HG02981 (cell line): ENCODE data around the gene SCARF1.

Experiments
- ATAC-seq: cut with Tn5 transposase; IDR thresholded peaks from one replicate; pipeline ENCODE4 v1.9.1; 2021; ENCODE audit warnings: mild to moderate bottlenecking, moderate library complexity; ENCODE audit not compliant: unreplicated experiment

Gene SCARF1

DNA sequence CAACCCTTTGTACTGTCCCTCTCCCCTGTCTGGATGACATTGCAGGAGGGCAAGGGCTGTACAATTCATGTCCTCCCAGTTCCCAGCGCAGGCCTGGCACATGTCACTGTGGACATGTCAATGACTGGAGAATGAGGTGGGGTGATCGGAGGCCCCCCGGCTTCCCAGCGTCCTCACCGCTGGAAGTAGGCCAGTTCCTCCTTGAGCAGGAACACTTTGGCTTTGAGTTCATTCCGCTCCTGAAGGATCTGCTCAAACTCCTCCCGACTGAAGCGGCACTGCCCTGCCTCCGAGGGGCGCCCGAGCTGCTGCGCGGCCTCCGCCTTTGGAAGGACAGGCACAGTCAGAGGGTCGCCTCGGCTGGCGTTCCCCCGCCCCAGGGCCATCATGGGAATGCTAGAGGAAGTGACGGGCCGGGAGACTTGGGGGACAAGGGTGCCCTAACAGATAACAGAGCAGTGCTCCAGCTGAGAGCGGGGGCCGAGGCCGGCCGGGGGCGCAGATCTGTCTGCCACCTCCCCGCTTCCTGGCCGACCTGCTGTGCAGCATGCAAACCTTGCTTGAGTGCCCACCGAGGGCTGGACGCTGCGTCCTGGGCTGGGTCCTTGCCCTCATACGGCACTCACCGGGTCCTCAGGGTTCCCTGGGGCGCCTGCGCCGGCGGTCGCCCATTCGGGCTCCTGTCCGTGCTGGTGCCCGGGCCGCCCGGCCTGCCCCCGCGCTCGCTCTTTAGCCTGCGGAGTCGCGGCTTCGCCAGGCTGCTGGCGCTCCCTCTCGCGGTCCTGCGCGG lies 2.8 kb upstream of the SCARF1 start:
- ATAC-seq, result peak; percentile 46

DNA sequence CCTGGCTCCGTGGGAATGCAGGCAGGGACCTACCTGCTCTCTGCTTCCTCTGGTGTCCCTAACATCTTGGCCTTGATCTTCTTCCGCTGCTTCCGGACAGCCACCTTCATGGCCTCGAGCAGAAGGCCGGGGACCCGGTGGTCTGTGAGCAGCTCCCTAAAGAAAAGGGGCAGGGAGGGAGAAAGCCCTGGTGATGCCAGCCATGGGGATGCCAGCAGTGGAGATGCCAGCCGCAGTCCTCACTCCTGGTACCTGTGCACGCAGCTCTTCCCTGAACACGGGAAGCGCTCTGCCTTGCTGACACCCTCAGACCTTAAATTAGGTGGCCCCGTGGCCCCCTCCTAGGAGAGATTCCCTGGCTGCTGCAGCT lies 2.3 kb upstream of the SCARF1 start:
- no peak for ATAC-seq

DNA sequence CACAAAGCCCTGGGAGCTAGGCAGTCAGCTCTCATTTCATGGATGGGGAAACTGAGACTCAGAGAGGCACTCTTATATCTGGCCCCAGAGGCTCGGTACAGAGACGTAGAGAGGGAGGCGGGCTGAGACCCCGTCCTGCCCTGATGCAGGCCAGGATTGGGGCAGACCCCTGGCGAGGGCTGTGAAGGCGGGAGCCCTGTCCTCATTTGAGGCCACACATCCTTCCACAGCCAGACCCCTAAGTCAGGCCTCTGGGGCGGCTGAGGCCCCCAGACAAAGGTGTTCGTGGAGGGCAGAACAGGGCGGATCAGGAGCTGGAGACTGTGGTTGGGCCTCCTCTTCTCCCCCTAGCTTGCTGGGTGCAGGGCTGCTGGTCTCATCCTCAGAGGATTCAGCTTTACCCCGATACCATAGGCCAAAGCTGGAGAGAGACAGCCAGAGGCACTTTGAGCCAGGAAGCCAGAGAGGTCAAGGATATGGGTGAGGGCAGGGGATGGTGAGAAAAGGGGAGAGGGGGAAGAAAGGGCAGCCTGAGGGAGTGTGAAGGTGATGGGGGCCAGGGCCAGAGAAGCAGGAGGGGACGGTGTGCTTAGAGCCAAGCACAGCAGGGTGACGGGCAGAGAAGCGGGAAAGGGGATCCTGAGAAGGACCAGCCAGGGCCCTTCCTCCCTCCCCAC lies 805 bp upstream of the SCARF1 start:
- ATAC-seq, result no peak

DNA sequence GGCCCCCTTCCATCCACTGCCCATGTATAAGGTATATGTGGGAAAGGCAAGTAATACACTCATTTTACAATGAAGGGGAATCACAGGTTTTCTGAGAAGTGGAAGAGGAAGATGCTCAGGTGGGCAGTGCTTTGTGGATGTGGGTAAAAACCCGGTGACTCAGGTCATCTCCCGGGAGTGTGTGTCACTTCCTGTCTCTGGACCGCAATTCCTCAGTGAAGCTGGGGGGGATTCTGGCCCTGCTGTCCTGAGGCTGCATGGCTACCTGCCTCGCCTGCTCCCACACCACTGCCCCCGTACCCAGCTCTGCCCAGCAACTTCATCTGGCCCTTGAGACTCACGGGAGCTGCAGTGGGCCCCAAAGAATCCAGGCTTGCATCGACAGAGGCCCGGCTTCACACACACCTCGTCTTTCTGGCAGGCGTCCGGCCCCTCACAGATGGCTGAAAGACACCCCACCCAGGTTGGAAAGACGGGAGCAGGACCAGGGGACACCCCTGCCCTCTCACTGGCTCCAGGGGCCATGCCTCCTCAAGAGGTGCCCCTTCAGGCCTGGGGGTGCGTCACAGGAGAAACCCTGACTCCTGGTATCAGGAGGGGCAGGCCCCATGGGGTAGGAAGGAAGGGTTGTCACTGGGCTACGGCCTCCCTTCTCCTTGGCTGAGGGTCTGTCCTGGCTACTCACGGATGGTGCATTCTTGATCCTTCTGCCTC lies 882 bp downstream of the SCARF1 start:
- ATAC-seq, result no peak

DNA sequence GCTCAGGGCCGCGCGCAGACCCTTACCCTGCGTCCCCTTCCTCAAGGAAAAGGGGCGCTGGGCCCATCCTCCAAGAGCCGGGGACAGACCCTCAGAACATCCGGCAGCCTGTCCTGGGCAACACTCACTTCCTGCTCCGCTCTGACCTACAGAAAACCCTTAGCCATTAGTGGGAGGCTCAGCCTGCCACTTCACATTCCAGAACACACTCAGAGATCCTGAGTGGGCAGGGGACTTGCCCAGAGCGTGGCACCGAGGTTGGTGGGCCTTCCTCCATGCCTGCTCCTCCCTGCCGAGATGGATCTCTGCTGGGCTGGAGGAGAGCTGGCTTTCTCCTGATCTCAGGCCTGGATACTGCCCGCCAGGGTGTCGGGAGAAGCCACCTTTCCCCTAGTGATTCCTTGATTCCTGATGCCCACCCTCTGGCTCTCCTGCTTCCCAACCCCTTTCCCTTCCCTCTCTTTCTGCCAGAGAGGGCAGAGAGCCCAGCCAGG lies 1.5 kb downstream of the SCARF1 start:
- no peak for ATAC-seq

DNA sequence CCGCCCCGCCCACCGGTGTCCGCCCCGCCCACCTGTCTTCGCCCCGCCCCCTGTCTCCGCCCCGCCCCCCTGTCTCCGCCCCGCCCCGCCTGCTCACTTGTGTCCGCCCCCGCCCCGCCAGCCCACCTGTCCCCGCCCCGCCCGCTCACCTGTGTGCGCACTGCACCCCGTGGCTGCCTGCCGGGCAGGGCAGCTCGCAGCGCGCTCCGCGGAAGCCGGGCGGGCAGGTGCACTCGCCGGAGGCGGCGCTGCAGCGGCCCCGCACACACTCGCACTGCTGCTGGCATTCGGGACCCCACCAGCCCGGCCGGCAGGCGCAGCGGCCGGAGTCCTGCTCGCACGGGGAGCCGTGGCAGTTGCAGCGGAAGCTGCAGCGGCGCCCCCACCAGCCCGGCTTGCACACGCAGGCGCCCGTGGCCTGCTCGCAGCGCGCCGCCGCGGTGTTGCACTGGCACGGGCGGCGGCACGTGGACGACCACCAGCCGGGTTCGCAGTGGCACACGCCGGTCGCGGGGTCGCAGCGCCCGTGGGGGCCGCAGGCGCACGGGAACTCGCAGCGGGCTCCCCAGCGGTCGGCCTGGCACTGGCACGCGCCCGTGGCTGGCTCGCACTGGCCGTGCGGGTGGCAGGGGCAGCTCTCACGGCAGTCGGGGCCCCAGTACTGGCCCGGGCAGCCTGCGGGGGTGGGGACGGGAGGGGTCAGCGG lies 2.1 kb downstream of the SCARF1 start:
- ATAC-seq, result no peak

DNA sequence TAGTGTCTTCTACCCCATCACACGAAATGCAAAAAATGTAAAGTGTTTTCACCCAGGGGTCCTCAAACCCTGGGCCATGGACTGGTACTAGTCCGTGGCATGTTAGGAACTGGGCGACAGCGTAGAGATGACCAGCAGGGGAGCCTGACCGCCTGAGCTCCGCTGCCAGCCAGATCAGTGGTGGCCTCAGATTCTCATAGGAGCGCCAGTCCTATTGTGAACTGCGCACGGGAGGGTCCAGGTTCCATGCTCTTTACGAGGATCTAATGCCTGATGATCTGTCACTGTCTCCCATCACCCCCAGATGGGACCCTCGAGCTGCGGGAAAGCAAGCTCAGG lies 4.5 kb downstream of the SCARF1 start:
- no peak for ATAC-seq

DNA sequence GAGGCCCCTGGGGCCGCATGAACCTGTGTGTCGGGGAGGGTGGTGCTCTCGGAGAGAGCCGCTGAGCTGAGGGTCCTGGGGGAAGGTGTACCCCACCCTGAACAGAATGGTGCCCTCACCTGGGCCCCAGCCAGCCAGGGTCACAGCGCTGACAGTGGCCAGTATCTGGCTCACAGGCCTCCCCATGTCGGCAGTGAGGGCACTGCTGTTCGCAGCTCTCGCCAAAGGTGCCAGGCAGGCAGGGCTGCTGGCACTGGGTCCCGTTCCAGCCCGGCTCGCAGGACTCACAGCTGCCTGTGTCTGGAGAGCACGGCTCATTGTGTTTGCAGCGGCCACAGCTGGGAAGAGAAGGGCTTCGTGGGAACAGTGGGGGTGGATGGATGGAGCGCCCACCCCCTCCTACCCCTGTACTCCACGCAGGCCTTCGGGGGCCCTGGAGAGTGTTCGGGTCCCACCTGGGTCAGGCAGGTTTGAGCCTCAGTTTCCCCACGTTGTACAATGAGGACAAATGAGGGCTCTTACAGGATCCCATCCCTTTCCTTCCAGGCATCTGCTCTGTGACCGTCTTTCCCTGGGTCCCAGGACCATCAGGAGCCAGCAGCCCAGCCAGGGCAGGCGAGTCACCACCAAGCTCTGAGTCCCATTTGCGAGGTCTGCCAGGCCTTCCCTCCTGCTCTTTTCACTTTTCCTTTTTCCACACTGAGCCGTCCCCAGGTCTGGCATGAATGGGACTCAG lies 5.0 kb downstream of the SCARF1 start:
- ATAC-seq, result no peak

DNA sequence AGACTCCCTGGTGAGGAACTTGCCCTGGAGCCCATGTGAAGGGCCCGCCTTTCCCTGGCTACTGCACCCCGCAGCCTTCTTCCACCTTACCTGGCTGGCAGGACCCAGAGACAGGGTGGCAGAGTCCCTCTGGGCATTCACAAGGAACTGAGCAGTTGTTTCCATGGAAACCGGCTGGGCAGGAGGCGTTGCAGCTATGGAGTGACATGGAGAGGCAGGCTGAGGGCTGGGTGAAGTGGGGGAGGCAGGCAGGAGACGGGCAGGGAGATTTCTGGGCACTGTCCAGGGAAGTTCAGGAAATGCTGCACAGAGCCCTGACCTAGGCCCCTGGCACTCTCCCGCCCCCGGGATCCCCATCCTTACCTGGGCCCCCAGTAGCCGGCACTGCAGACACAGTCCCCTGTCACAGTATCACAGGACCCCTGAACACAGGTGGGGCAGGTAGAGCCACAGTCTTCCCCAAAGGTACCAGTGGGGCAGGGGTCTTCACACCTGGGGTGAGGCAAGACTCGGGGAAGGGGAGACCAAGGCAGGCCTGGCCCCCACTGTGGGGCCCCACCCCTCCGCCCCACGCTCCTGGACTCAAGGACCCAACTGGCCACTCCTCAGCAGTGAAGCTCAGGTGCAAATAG lies 5.9 kb downstream of the SCARF1 start:
- no peak for ATAC-seq

DNA sequence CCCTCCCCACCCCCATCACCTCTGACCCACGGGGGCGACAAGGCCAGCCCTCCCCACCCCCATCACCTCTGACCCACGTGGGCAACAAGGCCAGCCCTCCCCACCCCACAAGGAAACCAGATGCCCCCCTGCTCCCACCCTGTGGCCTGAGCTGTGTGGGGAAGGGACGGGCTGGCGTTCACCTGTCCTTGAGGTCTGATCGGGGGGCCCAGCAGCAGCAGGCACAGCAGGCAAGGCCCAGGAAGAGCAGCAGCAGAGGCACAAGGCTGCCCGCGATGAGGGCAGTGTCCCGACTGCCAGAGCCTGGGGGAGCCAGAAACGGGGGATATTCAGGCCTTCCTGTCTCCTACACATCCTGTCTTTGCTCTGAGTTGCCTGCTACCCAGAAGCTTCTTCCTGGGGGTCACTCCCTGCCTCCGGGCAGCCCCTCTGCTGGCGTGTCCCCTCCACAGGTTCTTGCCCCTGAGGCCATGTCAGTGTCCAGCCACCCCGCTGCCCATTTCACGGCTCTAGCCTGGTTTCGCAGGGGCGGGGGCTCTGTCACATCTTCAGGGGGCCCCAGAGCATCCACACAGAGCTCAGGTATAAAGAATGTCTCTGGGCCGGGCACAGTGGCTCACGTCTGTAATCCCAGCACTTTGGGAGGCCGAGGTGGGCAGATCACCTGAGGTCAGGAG lies 6.8 kb downstream of the SCARF1 start:
- no peak for ATAC-seq

DNA sequence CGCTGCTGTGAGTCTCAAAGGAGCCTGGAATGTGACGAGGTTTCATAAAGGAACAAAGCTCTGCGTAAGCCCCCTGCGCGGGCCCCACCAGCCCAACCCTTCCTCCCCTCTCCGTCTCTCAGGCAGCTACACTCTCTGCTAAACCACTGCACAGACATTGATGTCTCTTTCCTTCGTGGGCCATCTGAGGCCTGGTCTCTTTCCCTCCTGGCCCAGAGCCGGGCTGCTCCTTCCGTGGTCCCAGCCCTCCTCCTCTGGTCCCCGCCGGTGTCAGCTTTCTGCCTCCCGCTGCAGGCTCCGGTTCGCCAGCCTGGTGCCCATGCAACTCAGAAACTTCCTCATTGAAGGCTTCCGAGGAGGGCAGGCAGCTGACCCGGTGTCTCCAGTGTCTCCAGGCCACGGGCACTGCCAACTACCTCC lies 7.4 kb downstream of the SCARF1 start:
- no peak for ATAC-seq

DNA sequence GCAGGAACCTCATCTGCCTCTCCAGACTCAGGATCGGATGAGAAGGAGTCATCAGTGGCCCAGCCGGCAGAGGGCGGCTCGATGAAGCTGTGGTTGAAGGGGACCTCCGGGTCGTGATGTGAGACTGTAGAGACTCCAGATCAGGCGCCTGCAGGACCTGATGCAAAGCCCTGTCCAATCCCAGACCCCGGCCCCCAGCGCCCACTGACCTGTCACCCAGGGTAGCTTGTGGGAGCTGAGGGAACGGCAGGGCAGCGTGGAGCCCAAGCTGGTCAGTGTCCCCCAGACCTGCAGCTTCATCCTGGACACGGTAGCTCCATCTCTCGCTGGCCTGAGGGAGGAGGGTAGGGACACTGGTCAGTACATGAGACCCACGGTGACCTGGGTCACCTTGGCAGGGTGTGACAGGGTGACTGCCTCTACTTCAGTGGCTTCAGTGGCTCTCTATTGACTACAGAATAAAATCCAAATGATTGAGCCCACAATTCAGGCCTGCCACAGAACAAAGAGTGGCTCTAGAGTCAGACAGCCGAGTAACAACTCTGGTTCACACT lies 8.7 kb downstream of the SCARF1 start:
- ATAC-seq, result no peak

DNA sequence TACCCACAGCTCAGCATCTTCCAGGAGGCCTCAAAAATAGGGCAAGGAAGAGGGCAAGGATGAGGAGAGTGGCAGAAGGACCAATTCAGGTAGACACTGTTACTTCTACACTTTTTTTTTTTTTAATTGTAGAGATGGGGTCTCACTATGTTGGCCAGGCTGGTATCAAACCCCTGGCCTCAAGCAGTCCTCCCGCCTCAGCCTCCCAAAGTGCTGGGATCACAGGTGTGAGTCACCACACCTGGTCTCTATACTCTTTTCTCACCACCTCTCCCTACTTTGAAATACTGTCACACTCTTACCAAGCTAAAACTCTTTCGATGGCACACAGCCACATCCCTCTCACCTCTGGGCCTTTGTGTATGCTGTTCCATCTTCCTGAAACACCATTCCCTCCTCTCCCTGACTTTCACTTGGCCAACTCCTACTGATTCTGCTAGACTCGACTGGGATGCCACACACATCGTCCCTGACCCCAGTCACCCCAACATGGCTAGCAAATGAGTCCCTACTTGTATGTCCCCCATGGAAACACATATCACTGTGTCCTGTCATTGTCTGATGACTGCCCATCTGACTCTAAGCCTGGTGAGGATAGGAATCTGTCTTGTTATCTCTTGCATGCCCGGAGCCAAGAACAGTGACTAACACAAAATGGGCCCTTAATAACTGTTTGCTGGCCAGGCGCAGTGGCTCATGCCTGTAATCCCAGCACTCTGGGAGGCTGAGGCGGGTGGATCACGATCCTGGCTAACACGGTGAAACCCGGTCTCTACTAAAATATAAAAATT lies 9.7 kb downstream of the SCARF1 start:
- no peak for ATAC-seq

DNA sequence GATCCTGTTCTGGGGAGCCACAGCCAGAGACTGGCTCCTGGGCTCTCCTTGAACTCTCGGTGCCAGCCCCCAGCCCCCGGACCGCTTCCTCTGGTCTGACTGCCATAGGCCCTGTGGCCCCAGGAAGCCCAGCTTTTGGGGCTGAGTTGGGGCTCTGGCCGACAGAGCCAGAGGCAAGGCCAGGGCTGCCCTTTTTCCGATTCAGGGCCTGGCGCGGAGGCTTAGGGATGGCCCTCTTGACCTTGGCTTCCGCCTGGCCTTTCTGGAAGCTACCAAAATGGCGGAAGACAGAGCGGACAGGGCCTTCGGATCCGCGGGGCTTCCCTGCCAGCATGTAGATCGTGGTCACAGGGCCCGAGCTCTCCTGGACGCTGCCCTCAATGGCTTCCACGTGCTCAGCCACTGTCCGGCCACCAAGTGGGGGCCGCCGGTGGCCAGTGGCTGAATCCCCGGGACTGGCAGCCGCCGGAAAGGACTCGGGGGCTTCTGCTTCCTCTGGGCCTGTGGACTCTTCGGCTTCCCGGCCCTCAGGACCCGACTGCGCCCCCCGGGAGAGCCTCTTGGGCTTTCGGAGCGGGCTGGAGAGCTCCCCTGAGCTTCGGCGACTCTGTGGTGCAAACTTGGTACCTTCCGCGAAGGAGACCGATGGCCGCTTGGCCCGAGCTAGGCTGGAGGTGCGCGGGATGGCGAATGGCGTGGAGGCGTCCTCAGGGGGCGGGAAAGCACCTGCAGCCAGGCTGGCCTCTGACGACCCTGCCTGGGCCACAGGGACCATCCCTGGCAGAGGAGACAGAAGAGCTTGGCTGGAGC lies 10.5 kb downstream of the SCARF1 start:
- ATAC-seq, result no peak

DNA sequence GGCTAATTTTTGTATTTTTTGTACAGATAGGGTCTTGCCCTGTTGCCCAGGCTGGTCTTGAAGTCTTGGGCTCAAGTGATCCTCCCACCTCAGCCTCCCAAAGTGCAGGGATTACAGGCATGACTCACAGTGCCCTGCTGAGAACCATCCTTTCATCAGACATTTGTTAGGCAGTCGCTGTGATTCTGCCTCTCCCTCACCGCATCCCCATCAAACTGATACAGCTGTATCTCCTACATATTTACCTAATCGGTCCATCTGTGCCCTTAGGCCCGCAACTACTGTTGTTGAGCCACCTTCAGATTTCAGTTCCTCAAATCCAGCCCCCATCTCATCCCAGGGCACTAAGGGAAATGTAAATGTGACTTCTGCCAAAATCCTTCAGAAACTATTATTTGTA lies 14.9 kb downstream of the SCARF1 start:
- no peak for ATAC-seq

DNA sequence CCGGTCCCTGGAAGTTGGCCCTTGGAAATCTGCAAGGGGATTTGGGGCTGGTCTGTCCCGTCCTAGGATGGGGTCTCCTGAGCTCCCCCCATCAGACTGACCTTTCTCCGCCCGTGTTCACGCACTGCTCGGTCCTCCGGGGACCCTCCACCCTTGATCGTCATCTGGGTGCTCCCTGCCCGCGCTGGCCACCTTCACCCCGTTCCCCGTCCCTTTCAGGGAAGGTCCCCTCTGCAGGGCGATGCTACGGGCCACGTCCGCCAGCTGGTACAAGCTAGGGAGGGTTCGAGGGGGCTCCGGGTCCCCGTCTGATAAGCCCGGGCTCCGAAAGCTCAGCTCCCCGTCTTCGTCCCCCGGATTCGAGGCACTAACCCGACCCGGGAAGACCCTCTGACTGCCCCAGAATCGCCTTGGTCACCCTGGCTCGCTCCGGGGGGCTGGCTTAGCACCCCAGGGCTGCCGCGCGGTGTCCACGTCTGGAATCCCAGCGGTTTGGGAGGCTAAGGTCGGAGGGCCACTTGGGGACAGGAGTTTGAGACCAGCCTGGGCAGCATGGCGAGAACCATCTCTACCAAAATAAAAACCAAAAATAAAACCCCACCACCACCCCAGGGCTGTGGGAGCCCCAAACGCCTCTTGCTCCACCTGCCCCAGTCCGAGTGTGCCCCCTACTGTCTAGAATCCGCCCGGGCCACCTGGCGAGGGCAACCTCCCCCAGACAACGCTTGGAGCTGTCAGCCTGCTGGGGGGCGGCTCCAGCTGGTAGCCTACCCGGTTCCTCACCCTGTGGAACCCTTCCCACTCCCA lies 15.8 kb downstream of the SCARF1 start:
- ATAC-seq, result no peak
